Memory B cell (primary cell): ENCODE results near the gene UBE2D2.
"Not testable (repeated sequence)": the region's sequence is repeated elsewhere in the genome, so short reads cannot be mapped to it uniquely, and the experiment has no call there.

Experiments
- ATAC-seq: fragments of 150-1000 bp; cut with Tn5 transposase; 2 replicates; pipeline ENCODE4 v1.10.0; 2021; ENCODE audit warnings: low read depth, mild to moderate bottlenecking, moderate library complexity
- DNase-seq, 2 donors: peaks; one replicate each; pipeline ENCODE4 v3.0.0; 2022; ENCODE audit warnings: low spot score in 2 of 2
- H3K27ac Mint-ChIP-seq: one replicate; pipeline ENCODE4 v1.8.0; 2022; ENCODE audit warnings: mild to moderate bottlenecking, moderate library complexity, mixed read lengths
- H3K27me3 Mint-ChIP-seq: one replicate; pipeline ENCODE4 v1.8.0; 2022; ENCODE audit warnings: mixed read lengths
- H3K36me3 Mint-ChIP-seq: one replicate; pipeline ENCODE4 v1.8.0; 2022; ENCODE audit warnings: mild to moderate bottlenecking, mixed read lengths
- H3K4me1 Mint-ChIP-seq: one replicate; pipeline ENCODE4 v1.8.0; 2022; ENCODE audit warnings: mixed read lengths
- H3K4me3 Mint-ChIP-seq: one replicate; pipeline ENCODE4 v1.8.0; 2022; ENCODE audit warnings: mild to moderate bottlenecking, moderate library complexity, mixed read lengths
- H3K9me3 Mint-ChIP-seq: one replicate; pipeline ENCODE4 v1.8.0; 2022; ENCODE audit warnings: mixed read lengths

The UBE2D2 gene

GRCh38 chr5:139560752-139561654 is at the start of gene UBE2D2:
TSS of gene UBE2D2 (plus strand) at chr5:139561339. CDS start at chr5:139561792, 453 bp downstream.
- peak; percentile 96 for DNase-seq
- Mint-ChIP-seq H3K27me3 (no peaks in the 10 kb centered on the region), H3K27ac (peak within 1 kb of the TSS; percentile 94), H3K9me3 (no peaks in the 10 kb centered on the region), H3K4me3 (peak within 1 kb of the TSS; percentile 99), H3K4me1 (peaks cover 23% of the 10 kb centered on the region), H3K36me3 (peaks cover 1% of the 10 kb centered on the region)
- peak; percentile 84 for ATAC-seq

GRCh38 chr5:139512786-139513390 is 48.3 kb upstream of the UBE2D2 start:
- no peaks in the 10 kb centered on the region for H3K36me3 Mint-ChIP-seq
- DNase-seq (no peak), ATAC-seq (no peak)
- no peak overlapping the region for H3K27ac Mint-ChIP-seq
- H3K4me1 Mint-ChIP-seq: peaks cover 11% of the 10 kb centered on the region
- H3K27me3 Mint-ChIP-seq: no peaks in the 10 kb centered on the region
- no peaks in the 10 kb centered on the region for H3K9me3 Mint-ChIP-seq
- H3K4me3 Mint-ChIP-seq: no peak overlapping the region

- H3K27me3 Mint-ChIP-seq, H3K4me3 Mint-ChIP-seq, H3K27ac Mint-ChIP-seq, H3K9me3 Mint-ChIP-seq, H3K36me3 Mint-ChIP-seq: not testable (repeated sequence)
- H3K4me1 Mint-ChIP-seq: peaks cover 13% of the 10 kb centered on the region
- DNase-seq (peak; percentile 28 to 46), ATAC-seq (peak; percentile 36)
Observed at GRCh38 chr5:139513434-139513833, 47.7 kb upstream of the UBE2D2 start.

- no peaks in the 10 kb centered on the region for H3K9me3 Mint-ChIP-seq
- H3K4me1 Mint-ChIP-seq: peaks cover 19% of the 10 kb centered on the region
- no peak overlapping the region for H3K27ac Mint-ChIP-seq
- H3K36me3 Mint-ChIP-seq: no peaks in the 10 kb centered on the region
- no peaks in the 10 kb centered on the region for H3K27me3 Mint-ChIP-seq
- ATAC-seq (no peak), DNase-seq (no peak)
- no peak overlapping the region for H3K4me3 Mint-ChIP-seq
Observed at GRCh38 chr5:139513852-139514485, 47.2 kb upstream of the UBE2D2 start.

- Mint-ChIP-seq H3K36me3 (no peaks in the 10 kb centered on the region), H3K9me3 (no peaks in the 10 kb centered on the region), H3K27ac (no peak overlapping the region), H3K4me3 (no peak overlapping the region), H3K27me3 (peaks cover under 1% of the 10 kb centered on the region), H3K4me1 (peaks cover 19% of the 10 kb centered on the region)
- ATAC-seq: no peak
- no peak for DNase-seq
Observed at GRCh38 chr5:139514486-139514856, 46.7 kb upstream of the UBE2D2 start.

- Mint-ChIP-seq H3K27ac (peak overlapping the region; percentile 87), H3K36me3 (no peaks in the 10 kb centered on the region), H3K9me3 (no peaks in the 10 kb centered on the region), H3K4me3 (peak overlapping the region; percentile 92), H3K27me3 (peaks cover 1% of the 10 kb centered on the region), H3K4me1 (peaks cover 18% of the 10 kb centered on the region)
- ATAC-seq (peak; percentile 95), DNase-seq (peak; percentile 92 to 96)
Observed at GRCh38 chr5:139517683-139518564, 43.2 kb upstream of the UBE2D2 start.

- no peak for DNase-seq
- Mint-ChIP-seq H3K4me3 (no peak overlapping the region), H3K27ac (no peak overlapping the region), H3K36me3 (no peaks in the 10 kb centered on the region), H3K9me3 (no peaks in the 10 kb centered on the region), H3K27me3 (peaks cover 1% of the 10 kb centered on the region), H3K4me1 (peaks cover 17% of the 10 kb centered on the region)
- no peak for ATAC-seq
Observed at GRCh38 chr5:139523635-139524445, 37.3 kb upstream of the UBE2D2 start.

- Mint-ChIP-seq H3K4me3 (no peak overlapping the region), H3K36me3 (no peaks in the 10 kb centered on the region), H3K27me3 (peaks cover under 1% of the 10 kb centered on the region), H3K27ac (no peak overlapping the region), H3K4me1 (peaks cover 16% of the 10 kb centered on the region), H3K9me3 (no peaks in the 10 kb centered on the region)
- DNase-seq: no peak
- no peak for ATAC-seq
Observed at GRCh38 chr5:139524446-139524845, 36.7 kb upstream of the UBE2D2 start.

GRCh38 chr5:139524940-139525585 is 36.1 kb upstream of the UBE2D2 start:
- Mint-ChIP-seq H3K4me1 (peaks cover 16% of the 10 kb centered on the region), H3K4me3 (no peak overlapping the region), H3K27ac (peak overlapping the region; percentile 77), H3K27me3 (no peaks in the 10 kb centered on the region), H3K9me3 (no peaks in the 10 kb centered on the region), H3K36me3 (no peaks in the 10 kb centered on the region)
- ATAC-seq: no peak
- no peak for DNase-seq

GRCh38 chr5:139525586-139526308 is 35.4 kb upstream of the UBE2D2 start:
- H3K4me3 Mint-ChIP-seq, H3K9me3 Mint-ChIP-seq, ATAC-seq, H3K36me3 Mint-ChIP-seq, H3K27me3 Mint-ChIP-seq: not testable (repeated sequence)
- Mint-ChIP-seq H3K27ac (peak overlapping the region; percentile 77), H3K4me1 (peaks cover 16% of the 10 kb centered on the region)
- peak in 1 of 2 donors; percentile 14 for DNase-seq

- Mint-ChIP-seq H3K27ac (peak overlapping the region; percentile 77), H3K4me1 (peaks cover 16% of the 10 kb centered on the region)
- H3K9me3 Mint-ChIP-seq, H3K36me3 Mint-ChIP-seq, H3K27me3 Mint-ChIP-seq, DNase-seq, ATAC-seq, H3K4me3 Mint-ChIP-seq: not testable (repeated sequence)
Observed at GRCh38 chr5:139526309-139527089, 34.6 kb upstream of the UBE2D2 start.
